Activated CD8-positive, alpha-beta memory T cell treated with anti-CD3 and anti-CD28 coated beads for 48 hours (primary cell): ENCODE data around the gene CD6.
A peak's percentile ranks its signal among the peaks of the same experiment; 100 is the strongest.

Experiments used
- DNase-seq, 3 experiments: peaks; one replicate each; pipeline ENCODE4 v3.0.0-alpha.2; 2020; ENCODE audit warnings: low read depth in 2 of 3, low spot score in 2 of 3

CD6 gene

DNA sequence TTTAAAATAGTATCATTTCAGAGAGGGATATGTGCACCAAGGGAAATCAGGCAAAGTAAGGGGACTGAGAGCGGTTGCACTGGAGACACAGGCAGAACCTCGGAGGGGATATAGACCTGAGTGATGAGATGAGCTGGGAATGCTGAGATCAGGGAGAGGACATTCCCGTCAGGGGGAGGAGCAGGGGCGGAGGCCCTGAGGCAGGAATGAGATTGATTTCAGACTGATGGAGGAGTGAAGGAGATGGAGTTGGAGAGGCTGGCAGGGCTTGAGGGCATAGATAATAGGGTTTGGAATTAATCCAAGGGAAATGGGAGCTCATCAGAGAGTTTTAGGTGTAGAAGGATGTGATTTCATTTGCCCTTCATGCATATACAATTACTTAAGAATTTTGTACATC is 13.2 kb downstream of the CD6 start:
- no peak for DNase-seq

DNA sequence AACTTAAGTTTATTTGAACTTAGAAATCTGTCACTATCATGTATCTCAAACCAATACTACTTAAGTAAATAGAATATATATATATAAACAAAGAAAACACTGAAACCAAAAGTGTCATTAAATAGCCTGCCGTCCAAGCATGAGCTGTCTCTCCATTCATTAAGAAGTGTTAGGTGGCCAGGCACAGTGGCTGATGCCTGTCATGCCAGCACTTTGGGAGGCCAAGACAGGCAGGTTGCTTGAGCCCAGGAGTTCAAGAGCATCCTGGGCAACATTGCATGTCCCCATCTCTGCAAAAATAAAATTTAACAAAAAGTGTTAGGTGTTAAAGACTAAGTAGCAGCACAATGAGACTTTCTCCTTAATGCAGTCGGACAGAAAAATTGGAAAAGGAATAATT is 14.0 kb downstream of the CD6 start:
- DNase-seq: no peak

DNA sequence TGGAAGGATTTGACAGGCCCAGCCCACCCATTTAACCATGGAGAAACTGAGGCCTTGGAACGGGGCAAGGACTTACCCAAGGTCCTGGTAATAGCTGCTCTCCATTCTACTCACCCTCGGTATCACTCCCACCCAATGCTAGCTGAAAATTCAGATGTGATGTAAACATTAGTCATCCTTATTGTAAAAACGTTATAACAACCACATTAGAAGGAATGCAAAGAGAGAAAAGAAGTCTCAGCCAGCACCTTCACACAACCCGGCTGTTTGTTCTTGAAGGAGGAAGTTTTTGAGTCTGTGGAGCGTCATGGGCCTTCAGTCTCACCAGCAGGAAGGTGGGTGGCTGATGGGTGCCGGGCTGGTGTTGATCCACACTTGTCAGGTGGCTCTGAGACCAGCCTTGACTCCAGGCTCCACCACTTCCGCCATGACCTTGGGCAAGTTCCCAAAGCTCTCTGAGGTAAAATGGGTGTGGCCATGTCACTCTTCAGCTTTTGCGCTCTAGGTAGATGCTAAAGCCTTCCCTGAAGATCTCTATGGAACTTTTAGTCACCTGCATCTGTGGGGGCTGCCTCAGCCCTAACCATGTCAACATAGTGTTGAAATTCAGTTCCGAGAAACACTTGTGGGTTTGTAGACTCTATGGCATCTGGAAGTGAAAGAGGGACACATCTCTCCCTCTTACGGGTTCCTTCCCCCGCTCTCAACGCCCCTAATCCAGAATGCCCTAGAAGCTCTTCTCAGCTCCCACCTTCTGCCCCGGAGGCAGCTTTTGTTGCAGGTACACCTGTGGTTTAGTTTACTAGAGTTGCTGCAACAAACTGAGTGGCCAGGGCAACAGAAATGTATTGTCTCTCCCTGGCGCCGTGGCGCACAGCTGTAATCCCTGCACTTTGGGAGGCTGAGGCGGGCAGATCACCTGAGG is 14.8 kb downstream of the CD6 start:
- peak in 2 of 3 experiments; percentile 69 to 72 for DNase-seq

DNA sequence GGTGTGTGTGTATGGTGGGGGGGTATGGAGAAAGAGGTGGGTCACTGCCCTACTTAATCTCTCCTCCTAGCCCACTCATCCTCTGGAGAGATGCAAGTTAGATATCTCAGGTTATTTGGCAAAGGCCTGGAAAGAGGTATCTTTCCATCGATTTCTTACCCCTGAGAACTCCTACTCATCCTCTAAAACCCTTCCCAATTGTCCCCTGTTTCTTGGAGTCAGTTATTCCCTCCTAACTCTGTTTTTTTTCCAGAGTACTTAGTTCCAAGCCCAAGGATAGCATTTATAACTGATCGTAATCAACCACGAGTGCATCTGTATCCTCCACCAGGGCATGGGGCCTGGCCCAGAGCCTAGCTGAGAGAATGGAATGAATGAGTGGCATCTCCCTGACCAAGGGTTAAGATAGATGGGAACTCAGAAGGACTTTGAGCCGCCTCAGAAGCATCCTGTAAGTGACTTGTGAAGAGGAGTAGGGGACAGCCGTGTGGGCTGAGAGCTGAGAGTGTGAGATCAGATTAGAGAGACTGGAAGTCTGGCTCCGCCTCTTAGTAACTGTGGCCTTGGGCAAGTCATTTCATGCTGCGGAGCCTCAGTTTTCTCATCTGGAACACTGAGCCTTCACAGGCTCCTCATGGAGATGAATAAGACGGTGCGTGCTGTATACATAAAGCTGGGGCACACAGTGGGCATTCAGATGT is 16.2 kb downstream of the CD6 start:
- DNase-seq: no peak

DNA sequence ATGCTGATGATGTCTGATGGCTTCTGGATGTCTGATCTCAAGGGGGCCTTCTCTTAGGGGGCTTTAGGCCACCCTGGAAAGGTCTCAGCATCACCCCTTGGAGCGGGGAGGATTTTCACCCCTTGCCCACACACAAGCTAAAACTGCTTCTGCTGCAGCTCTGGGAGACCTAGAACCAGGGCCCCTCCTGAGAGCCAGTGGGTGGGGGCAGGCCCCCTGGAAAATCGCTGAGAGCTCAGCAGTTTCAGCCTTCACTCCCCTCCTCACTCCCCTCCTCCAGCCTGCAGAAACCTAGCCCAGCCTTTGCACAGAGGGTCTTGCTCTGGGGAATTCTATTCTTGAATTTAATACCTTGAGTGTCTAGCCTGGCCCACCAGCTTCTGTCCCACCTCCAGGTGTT is 17.2 kb downstream of the CD6 start:
- no peak for DNase-seq

DNA sequence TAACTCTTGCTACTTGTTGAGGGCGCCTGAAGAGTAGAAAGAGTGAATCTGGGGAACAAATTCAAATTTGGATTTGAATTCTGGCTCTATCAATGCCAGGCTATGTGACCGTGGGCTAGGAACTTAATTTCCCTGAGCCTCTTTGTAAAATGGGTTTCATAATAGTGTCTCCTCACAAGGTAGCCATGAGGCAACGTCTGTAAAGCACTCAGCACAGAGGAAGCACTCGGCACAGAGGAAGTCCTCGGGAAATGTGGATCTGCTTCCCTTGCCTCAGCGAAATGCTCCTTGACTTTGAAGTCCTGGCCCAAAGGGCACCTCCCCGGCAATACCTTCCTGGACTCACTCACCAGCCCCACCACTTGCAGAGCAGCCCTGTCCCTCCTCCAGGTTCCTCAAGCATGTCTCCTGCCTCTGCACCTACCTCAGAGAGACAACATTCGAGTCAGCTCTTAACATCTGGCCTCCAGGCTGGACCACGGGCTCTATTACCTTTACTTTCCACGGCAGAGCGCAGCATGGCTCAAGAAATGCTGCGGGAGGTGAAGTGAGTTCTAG is 17.7 kb downstream of the CD6 start:
- no peak for DNase-seq

DNA sequence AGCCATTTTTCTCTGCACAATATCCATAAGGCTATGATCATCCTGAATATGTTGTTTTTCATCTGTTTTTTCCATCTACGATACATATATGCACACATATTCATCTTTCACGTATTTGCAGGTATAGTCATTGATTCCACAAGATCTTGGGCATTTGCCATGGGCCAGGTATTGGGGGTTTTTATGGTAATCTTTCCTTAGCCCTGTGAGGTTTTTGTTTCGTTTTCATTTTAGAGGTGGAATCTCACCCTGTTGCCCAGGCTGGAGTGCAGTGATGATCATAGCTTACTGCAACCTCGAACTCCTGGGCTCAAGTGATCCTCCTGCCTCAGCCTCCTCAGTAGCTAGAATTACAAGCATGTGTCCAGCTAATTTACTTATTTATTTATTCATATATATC is 20.0 kb downstream of the CD6 start:
- DNase-seq: no peak

DNA sequence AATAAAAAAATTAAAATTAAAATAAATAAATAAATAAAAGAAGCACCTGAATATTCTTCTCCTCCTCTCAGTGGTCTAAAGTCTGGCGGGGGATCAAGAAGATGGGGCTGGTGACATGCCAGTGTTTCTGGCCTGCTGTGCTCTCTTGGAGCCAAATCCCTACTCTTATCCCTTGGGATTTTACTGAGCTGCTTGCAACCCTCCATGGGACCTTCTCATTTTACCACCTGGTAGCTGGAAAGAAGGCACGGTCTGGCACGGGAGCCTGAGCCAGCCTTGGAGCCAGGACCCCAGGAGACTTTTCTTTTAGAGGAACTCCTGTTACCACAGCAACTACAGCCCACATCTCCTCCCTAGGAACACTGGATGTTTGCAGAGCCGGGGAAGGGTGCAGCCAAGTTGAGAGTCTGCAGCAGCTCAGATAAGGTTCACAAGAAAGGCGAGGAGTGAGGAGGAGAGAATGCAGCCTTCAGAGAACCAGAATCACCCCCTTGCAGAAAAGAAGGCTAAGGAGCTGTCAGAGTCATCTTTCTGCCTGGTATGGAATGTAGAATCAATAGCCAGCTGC is 21.4 kb downstream of the CD6 start:
- DNase-seq: no peak

DNA sequence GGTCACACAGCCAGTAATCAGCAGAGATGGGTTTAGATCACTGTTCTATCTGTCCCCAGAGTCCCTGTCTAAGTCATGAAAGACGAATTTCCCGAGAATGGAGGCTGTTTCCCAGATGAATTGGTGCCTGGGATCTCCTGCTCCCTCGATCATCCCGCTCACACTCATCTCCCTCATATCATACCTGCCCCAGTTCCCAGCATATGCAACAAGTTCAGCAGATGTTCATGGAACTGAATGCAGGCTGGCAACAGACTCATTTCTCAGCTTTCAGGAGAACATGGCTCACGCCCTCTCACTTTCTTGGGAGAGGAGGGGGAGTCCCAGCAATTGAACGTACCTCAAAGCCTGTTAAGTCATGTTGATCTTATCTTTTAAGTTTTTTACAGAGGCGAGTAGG is 22.1 kb downstream of the CD6 start:
- DNase-seq: no peak

DNA sequence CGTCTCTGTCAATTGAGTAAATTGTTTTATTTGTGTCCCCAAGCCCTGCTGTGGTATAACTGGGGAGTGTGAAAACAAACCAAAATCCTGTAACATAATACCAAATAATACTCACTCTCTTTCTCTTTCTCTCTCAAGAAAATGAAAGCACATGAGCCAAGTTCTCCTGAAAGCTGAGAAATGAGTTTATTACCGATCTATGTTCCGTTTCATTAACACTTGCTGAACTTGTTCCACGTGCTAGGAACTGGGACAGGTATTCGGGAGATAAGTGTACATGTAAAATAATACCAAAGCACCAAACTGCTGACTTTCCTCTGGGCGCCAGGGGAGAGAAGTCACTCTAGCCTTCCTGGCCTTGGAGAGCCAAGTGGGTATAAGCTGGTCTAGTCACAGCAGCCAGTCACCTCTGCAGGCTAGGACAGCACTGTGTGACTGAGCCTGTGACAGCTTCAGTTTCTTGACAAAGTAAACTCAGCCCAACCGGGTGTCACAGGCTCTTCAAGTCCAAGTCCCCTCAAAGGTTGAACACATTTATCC is 23.1 kb downstream of the CD6 start:
- no peak for DNase-seq

DNA sequence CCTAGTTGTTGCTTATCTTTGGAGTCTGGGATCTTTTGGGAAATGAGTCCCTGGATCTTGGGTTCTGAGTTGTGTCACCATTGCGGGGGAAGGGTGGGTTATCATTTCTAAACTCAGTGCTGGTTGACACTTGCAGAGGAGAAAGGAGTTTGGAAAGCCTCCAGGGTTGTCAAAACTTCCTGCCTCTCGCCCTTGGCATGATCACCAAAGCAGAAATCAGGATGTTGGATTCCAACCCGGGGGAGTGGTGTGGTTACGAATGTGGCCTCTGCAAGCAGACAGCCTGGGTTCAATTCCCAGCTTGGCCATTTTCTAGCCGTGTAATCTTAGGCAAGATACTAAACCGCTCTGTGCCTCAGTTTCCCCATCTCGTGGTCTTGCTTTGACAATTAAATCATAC is 24.3 kb downstream of the CD6 start:
- no peak for DNase-seq

DNA sequence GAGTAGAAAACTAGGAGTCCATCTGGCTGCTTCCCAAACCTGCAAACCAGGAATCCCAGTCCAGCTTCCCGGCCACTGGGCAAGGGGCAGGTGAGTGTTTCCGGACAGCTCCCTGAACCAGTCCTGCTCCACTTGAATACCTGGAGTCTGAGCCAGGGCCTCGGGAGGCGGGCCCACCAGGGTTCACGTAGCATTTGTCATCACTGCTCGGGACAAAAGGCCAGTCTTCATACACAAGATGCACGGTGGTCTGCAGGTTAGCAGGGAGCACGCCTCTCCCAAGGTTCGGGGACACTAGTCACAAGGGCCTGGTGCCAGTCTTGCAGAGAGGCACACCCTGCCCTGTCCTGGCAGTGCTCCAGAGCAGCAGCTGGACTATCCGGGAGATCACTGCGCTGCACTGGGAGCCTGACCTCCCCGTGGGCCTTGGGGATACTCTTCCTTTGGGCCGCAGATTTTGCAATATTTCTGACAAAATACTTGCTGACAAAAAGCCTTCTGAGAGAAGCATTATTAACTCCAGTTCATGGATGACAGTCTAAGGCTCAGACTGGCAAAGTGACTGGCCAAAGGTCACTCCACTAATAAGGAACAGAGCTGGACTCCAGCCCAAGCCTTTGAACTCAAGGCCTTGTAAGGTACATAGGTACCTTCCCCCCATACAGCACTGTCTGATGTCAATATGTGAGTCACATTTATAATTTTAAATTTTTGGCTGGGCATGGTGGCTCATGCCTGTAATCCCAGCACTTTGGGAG is 25.1 kb downstream of the CD6 start:
- no peak for DNase-seq

DNA sequence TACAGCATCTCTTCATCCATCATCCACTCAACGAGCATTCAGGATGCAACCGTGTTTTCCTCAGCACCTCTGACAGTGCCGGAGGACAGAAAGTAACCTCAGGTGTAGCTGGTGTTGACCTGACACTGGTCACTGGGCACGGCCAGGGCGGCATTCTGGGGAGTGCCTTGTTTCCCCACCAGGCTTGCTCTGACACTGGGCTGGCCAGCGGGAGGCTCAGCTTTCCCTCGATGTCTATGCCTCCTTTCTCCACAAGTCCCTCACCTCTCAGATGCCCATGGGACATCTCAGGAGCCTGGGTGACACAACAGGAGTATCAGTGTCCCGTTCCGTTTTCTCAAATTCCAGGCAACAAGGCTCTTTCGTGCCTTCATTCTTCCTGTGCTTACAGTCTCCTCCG is 28.9 kb downstream of the CD6 start:
- no peak for DNase-seq

DNA sequence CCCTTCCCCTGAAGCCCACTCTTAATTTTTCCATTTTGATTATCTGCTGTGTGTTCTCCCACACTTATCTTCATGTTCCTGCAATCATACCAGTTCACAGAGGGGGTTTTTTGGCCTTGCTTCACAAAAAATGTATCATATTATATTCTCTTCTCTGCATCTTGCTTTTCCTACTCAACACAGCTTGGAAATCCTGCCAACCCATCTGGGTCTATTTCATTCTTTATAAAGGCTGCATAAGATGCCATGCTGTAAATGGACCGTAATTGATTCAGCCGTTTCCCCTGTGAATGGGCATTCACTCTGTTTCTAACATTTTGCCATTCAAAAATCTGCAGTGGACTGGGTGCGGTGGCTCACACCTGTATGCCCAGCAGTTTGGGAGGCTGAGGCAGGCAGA is 30.5 kb downstream of the CD6 start:
- DNase-seq: no peak

DNA sequence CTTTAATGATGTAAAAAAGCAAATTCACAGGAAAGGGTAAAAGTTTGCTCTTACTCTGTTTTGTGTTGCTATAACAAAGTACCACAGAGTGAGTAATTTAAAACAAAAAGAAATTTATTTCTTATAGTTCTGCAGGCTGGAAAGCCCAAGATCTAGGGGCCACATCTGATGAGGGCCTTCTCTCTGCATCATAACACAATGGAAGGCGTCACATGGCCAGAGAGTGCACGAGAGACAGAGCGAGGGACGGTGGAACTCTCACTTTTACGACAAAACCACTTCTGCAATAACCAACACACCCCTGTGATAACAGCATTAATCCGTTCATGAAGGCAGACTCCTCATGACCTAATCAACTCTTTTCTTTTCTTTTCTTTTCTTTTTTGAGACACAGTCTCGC is 31.1 kb downstream of the CD6 start:
- DNase-seq: no peak

DNA sequence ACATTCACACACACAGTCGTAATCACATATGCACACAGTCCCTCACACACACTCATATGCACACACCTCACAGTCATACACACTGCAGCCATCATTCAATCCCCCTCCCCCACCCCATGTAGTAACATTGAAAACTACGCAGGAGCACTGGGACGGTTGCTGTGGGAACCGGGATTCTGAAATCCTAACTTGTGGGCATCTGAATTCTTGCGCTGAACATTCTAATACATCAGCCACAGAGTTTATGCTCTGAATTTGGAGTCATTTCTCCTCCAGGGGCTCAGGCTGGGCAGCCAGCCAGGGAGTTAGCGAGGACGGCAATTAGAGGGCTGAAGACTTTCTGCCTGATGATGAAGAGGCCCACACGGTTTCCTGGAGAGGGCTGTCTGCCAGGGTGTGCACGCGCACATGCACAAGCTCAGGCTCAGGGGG is 32.7 kb downstream of the CD6 start:
- DNase-seq: no peak

DNA sequence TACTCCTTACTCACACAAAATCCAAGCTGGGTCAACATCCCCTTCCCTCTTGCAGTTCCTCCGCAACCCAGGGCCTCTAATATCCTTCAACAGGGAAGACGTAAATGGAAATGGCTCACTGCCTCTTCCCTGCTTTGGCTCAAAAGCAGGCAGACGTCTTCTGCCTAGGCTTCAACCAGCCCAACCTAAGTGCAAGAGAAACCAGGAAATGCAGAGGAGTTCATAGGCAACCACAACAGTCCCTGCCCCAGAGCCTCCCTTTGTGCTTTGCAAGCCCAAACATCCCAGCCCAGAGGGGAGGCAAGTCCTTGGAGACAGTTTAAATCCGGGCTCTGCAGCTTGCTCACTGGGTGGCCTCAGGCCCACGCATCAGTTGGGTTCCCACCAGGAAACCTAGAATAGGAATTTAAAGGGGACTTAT is 33.3 kb downstream of the CD6 start:
- no peak for DNase-seq

DNA sequence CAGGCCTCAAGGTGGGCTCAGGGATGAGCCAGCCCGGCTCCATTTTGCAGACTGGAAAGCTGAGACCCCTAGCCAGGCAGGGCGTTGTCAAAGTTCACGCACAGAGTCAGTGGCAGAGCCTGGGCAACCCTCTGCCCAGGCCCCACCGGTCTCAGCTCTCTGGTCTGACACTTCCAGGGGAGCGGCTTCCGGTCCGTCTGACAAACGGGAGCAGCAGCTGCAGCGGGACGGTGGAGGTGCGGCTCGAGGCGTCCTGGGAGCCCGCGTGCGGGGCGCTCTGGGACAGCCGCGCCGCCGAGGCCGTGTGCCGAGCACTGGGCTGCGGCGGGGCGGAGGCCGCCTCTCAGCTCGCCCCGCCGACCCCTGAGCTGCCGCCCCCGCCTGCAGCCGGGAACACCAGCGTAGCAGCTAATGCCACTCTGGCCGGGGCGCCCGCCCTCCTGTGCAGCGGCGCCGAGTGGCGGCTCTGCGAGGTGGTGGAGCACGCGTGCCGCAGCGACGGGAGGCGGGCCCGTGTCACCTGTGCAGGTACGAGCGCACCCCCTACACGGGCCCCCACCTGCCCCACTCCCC is 36.0 kb downstream of the CD6 start:
- no peak for DNase-seq

DNA sequence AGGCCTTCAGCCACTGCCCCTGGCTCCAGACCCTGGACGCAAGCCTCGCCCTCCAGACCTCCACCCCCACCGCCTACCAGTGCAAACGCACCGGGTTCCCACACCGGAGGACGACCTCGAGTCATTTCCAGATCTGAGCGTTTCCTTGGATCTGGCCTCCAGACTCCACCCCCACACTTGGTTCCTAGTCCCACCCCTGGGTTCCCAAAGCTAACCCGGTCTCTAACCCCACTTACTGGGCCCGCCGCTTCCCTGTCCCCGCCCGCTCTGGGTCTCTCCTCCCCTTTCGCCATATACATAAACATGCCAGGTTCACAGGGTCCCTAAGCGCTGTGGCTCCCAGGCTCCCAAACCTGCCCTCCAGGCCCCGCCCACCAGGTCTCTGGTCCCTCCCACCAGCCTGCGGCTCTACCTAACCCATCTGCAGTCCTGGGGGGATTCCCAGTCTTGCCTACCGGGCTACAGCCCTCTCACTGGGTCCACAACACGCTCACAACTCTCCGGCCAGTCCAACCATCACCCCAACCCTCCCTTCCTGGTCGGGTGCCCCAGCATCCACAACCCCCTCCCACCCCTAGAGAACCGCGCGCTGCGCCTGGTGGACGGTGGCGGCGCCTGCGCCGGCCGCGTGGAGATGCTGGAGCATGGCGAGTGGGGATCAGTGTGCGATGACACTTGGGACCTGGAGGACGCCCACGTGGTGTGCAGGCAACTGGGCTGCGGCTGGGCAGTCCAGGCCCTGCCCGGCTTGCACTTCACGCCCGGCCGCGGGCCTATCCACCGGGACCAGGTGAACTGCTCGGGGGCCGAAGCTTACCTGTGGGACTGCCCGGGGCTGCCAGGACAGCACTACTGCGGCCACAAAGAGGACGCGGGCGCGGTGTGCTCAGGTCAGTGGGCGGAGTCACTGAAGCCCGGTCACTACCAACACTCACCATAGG is 36.7 kb downstream of the CD6 start:
- DNase-seq: no peak
